Spleen (tissue), 11 donors: ENCODE measurements around the gene SHISA9. TPM values are rescaled to one million over a fixed set of nuclear protein-coding genes. Genes with fewer than 3 reads are reported as not detected.

Source experiments
- DNase-seq: peaks from one replicate; pipeline ENCODE4 v3.0.0-alpha.2; 2020
- H3K27ac ChIP-seq, 8 donors: fragments of 200-600 bp; sonication (generic) in 7 of 8; 1 replicate in 4 of 8; 2 replicates in 4 of 8; pipeline versions ENCODE4 v1.5.0 to v1.8.0; 2016 to 2021; ENCODE audit warnings: inconsistent platforms in 4 of 8, mild to moderate bottlenecking in 4 of 8, moderate library complexity in 1 of 8
- H3K27me3 ChIP-seq, 7 donors: fragments of 200-600 bp; sonication (generic) in 6 of 7; replicated peaks in 1 of 7; 1 replicate in 4 of 7; 2 replicates in 3 of 7; pipeline versions ENCODE4 v1.5.0 to v1.8.0; 2016 to 2021; ENCODE audit warnings: inconsistent platforms in 3 of 7, mild to moderate bottlenecking in 1 of 7
- H3K36me3 ChIP-seq, 6 donors: fragments of 200-600 bp; sonication (generic) in 5 of 6; 1 replicate in 4 of 6; 2 replicates in 2 of 6; pipeline versions ENCODE4 v1.5.0 to v1.8.0; 2016 to 2021; ENCODE audit warnings: inconsistent platforms in 2 of 6
- H3K4me1 ChIP-seq, 6 donors: fragments of 200-600 bp; sonication (generic) in 5 of 6; 1 replicate in 3 of 6; 2 replicates in 3 of 6; pipeline versions ENCODE4 v1.5.0 to v1.8.0; 2016 to 2021; ENCODE audit warnings: inconsistent platforms in 3 of 6
- H3K4me3 ChIP-seq, 8 donors: fragments of 200-600 bp; sonication (generic) in 7 of 8; 1 replicate in 4 of 8; 2 replicates in 4 of 8; pipeline versions ENCODE4 v1.5.0 to v1.8.0; 2016 to 2021; ENCODE audit warnings: inconsistent platforms in 4 of 8, mild to moderate bottlenecking in 4 of 8, moderate library complexity in 2 of 8
- H3K9me3 ChIP-seq, 8 donors: fragments of 200-600 bp; sonication (generic) in 7 of 8; 1 replicate in 4 of 8; 2 replicates in 4 of 8; pipeline versions ENCODE4 v1.5.0 to v1.8.0; 2016 to 2021; ENCODE audit warnings: inconsistent platforms in 4 of 8
- POLR2A ChIP-seq, 3 donors: fragments of 450-650 bp; IDR thresholded peaks; one replicate each; pipeline ENCODE4 v1.5.1; 2017; ENCODE audit warnings: antibody characterized with exemption in 3 of 3, mild to moderate bottlenecking in 1 of 3
- POLR2AphosphoS5 ChIP-seq, 3 donors: sonication (generic); formaldehyde crosslinking; IDR thresholded peaks; one replicate each; pipeline ENCODE4 v1.5.1; 2017; ENCODE audit warnings: antibody characterized with exemption in 3 of 3
- WGBS, 5 donors: extraction: QIAGEN DNeasy Blood & Tissue Kit in 3 of 5; methylation state at CpG; one replicate each; pipeline versions ENCODE4 v1.1.5 to v1.1.7; 2013 to 2018; 5-methylcytosine and 5-hydroxymethylcytosine counted together
- intact Hi-C: fragments of 100-400 bp; cut with DNase I; formaldehyde crosslinking; loops from one replicate; pipeline ENCODE4 v1.15.0; 2023; ENCODE audit warnings: low total_unique reads
- polyA plus RNA-seq, 3 donors: library from polyadenylated mRNA; stranded (reverse); fragments of 200-250 nt; gene quantifications; one replicate each; pipeline ENCODE4 v1.2.1, GENCODE V29; 2013
- total RNA-seq, 7 donors: library from RNA; depleted of rRNA in 3 of 7; stranded (reverse); fragments of >200 nt in 3 of 7; fragmentation: NEBNext Ultra II Directional in 4 of 7; extraction: Animal tissue kit (Norgen Biotek cat#: 25700) in 4 of 7; gene quantifications; one replicate each; pipeline versions ENCODE4 v1.1.0 to v1.2.1, GENCODE V29; 2016 to 2021
- TF ChIP-seq, protein P1 (sequence below), 11 experiments: fragments of 200-600 bp in 7 of 11; fragments of 450-650 bp in 4 of 11; sonication (generic) in 4 of 11; IDR thresholded peaks in 8 of 11; conservative IDR thresholded peaks in 3 of 11; 1 replicate in 7 of 11; 2 replicates in 4 of 11; pipeline versions ENCODE4 v1.4.0 to v1.8.0; 2016 to 2021; ENCODE audit warnings: antibody characterized with exemption in 11 of 11, inconsistent platforms in 4 of 11, mild to moderate bottlenecking in 1 of 11
- donor health status: healthy with polysubstance abuse.
- donor health status: DM: no; HTN: no; CAD: no; lungs with moderate emphysema.
- donor health status: DM: no; HTN: no; CAD: no.
- donor health status: Bipolar disorder and iron deficiency.
- donor health status: healthy.
- donor health status: DM: no; HTN: no; CAD: no.
- donor health status: DM: yes; HTN: yes; CAD: no.

Gene SHISA9
- total and polyA plus RNA-seq, 10 donors, result 0.02 to 0.17 (median 0.05) TPM; not detected in 4

GRCh38 chr16:13030769-13031168 lies 129.4 kb downstream of the SHISA9 start:
- Histone ChIP-seq H3K27me3 (no peaks in the 10 kb centered on the region), H3K36me3 (no peaks in the 10 kb centered on the region), H3K4me1 (no peaks in the 10 kb centered on the region), H3K27ac (no peak overlapping the region), H3K9me3 (peaks cover 0 to 41% (median 17%) of the 10 kb centered on the region in 8 donors), H3K4me3 (no peak overlapping the region)
- intact Hi-C loops, result no loop called here
- 48 to 55% (median 49%) methylated on average over 6 of the region's 6 CpGs for WGBS, 5 donors
- no peak for TF ChIP-seq POLR2A (IDR thresholded peaks at IDR 0.05)
- no peak for TF ChIP-seq POLR2AphosphoS5 (IDR thresholded peaks at IDR 0.05)
- TF ChIP-seq, protein P1, sequence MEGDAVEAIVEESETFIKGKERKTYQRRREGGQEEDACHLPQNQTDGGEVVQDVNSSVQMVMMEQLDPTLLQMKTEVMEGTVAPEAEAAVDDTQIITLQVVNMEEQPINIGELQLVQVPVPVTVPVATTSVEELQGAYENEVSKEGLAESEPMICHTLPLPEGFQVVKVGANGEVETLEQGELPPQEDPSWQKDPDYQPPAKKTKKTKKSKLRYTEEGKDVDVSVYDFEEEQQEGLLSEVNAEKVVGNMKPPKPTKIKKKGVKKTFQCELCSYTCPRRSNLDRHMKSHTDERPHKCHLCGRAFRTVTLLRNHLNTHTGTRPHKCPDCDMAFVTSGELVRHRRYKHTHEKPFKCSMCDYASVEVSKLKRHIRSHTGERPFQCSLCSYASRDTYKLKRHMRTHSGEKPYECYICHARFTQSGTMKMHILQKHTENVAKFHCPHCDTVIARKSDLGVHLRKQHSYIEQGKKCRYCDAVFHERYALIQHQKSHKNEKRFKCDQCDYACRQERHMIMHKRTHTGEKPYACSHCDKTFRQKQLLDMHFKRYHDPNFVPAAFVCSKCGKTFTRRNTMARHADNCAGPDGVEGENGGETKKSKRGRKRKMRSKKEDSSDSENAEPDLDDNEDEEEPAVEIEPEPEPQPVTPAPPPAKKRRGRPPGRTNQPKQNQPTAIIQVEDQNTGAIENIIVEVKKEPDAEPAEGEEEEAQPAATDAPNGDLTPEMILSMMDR (IDR thresholded peaks at IDR 0.05 in 8 of 11, conservative IDR thresholded peaks at IDR 0.05 in 3 of 11), result no peak
- DNase-seq, result no peak

- intact Hi-C loops, result no loop called here
- Histone ChIP-seq H3K9me3 (peaks cover 0 to 27% (median 6%) of the 10 kb centered on the region in 8 donors), H3K4me3 (no peak overlapping the region), H3K27me3 (no peaks in the 10 kb centered on the region), H3K4me1 (no peaks in the 10 kb centered on the region), H3K27ac (no peak overlapping the region), H3K36me3 (no peaks in the 10 kb centered on the region)
- TF ChIP-seq POLR2AphosphoS5 (IDR thresholded peaks at IDR 0.05), result no peak
- no peak for TF ChIP-seq POLR2A (IDR thresholded peaks at IDR 0.05)
- TF ChIP-seq, protein P1 (IDR thresholded peaks at IDR 0.05 in 8 of 11, conservative IDR thresholded peaks at IDR 0.05 in 3 of 11), result no peak
- no peak for DNase-seq
- 82 to 88% (median 86%) methylated on average over 5 of the region's 5 CpGs for WGBS, 5 donors
Measured at GRCh38 chr16:13032911-13033310, 131.5 kb downstream of the SHISA9 start.

DNA sequence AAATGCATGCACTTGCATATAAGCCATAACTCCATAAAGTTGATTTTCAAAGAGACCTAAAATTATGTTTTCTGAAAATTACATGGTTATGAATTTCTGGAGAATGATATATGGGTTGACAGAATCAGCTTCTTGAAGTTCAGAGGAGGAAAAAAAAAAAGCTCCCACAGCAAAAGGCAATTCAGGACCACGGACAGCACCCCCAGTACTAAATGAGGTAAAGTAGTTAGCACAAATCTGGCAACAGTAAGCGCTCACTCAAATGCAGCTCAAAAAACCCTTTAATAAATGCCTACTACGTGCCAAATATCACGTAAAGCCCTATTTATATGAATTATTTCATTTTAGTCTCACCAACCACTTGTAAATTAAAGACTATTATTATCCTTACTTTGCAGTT lies 135.2 kb downstream of the SHISA9 start:
- Histone ChIP-seq H3K27me3 (no peaks in the 10 kb centered on the region), H3K9me3 (peaks cover 0 to 22% (median 5%) of the 10 kb centered on the region in 8 donors), H3K4me1 (no peaks in the 10 kb centered on the region), H3K4me3 (no peak overlapping the region), H3K27ac (no peak overlapping the region), H3K36me3 (no peaks in the 10 kb centered on the region)
- intact Hi-C loops, result no loop called here
- TF ChIP-seq POLR2A (IDR thresholded peaks at IDR 0.05) (no peak), POLR2AphosphoS5 (IDR thresholded peaks at IDR 0.05) (no peak)
- TF ChIP-seq, protein P1 (IDR thresholded peaks at IDR 0.05 in 8 of 11, conservative IDR thresholded peaks at IDR 0.05 in 3 of 11), result no peak
- no peak for DNase-seq
- WGBS, 5 donors, result 15 to 29% (median 24%) methylated on average over 4 of the region's 4 CpGs

DNA sequence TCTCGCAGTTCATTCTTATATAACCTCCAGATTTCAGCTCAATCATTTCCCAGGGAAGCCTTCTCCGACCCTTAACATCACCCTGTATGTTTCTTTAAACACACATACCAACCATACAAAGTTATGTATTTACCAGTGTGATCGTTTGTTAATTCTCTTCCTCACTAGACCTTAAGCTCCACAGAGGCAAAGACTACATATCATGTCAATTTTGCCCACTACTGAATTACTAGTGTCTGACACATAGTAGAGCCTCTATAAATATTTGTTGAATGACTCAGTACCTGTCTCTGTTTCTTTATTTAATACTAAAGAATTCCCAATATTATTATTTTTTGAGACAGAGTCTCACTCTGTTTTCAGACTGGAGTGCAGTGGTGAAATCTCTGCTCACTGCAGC lies 137.2 kb downstream of the SHISA9 start:
- no peak overlapping the region for H3K27ac ChIP-seq
- H3K9me3 ChIP-seq, result peaks cover 0 to 42% (median 19%) of the 10 kb centered on the region in 8 donors
- DNase-seq, result no peak
- H3K27me3 ChIP-seq, result no peaks in the 10 kb centered on the region
- intact Hi-C loops, result no loop called here
- WGBS, 5 donors, result 56 to 68% (median 62%) methylated on average over 3 of the region's 3 CpGs
- H3K4me3 ChIP-seq, result no peak overlapping the region
- no peaks in the 10 kb centered on the region for H3K36me3 ChIP-seq
- no peaks in the 10 kb centered on the region for H3K4me1 ChIP-seq
- TF ChIP-seq, protein P1 (IDR thresholded peaks at IDR 0.05 in 8 of 11, conservative IDR thresholded peaks at IDR 0.05 in 3 of 11), result no peak
- TF ChIP-seq POLR2A (IDR thresholded peaks at IDR 0.05) (no peak), POLR2AphosphoS5 (IDR thresholded peaks at IDR 0.05) (no peak)
